Activated CD8-positive, alpha-beta T cell treated with anti-CD3 and anti-CD28 coated beads for 36 hours (primary cell): ENCODE results near the gene TMEM178A. TPM values are rescaled to one million over a fixed set of nuclear protein-coding genes. Genes with fewer than 3 reads are reported as not detected.

Source experiments
- ATAC-seq: fragments of 200-7000 bp; cut with Tn5 transposase; one replicate; pipeline ENCODE4 v1.10.0; 2021; ENCODE audit warnings: mild to moderate bottlenecking, moderate library complexity
- CTCF ChIA-PET: fragments of 350-600 bp; sonication (Branson Sonifier 250); formaldehyde crosslinking; loops from one replicate; lab custom pipeline; 2021; ENCODE audit warnings: antibody characterized with exemption; lab: Charles Lee
- POLR2A ChIA-PET: fragments of 350-600 bp; sonication (Branson Sonifier 250); formaldehyde crosslinking; loops from one replicate; lab custom pipeline; 2021; ENCODE audit warnings: antibody characterized with exemption; lab: Charles Lee
- DNase-seq: peaks from one replicate; pipeline ENCODE4 v3.0.0-alpha.2; 2020
- H3K27ac Mint-ChIP-seq: one replicate; pipeline ENCODE4 v1.8.0; 2021; ENCODE audit warnings: mild to moderate bottlenecking, mixed read lengths
- H3K27me3 Mint-ChIP-seq: one replicate; pipeline ENCODE4 v1.8.0; 2021; ENCODE audit warnings: mixed read lengths
- H3K36me3 Mint-ChIP-seq: one replicate; pipeline ENCODE4 v1.8.0; 2021; ENCODE audit warnings: low read depth, mixed read lengths
- H3K4me1 Mint-ChIP-seq: one replicate; pipeline ENCODE4 v1.8.0; 2021; ENCODE audit warnings: low read depth, mixed read lengths
- H3K4me3 Mint-ChIP-seq: one replicate; pipeline ENCODE4 v1.8.0; 2021; ENCODE audit warnings: mild to moderate bottlenecking, moderate library complexity, mixed read lengths
- H3K9me3 Mint-ChIP-seq: one replicate; pipeline ENCODE4 v1.8.0; 2021; ENCODE audit warnings: mixed read lengths
- CTCF ChIP-seq: fragments of 200-600 bp; IDR thresholded peaks from one replicate; pipeline ENCODE4 v1.8.0; 2022; ENCODE audit warnings: antibody characterized with exemption, mild to moderate bottlenecking
- intact Hi-C: fragments of 100-400 bp; cut with micrococcal nuclease; formaldehyde crosslinking; loops from one replicate; pipeline ENCODE4 v1.10.0; 2022
- total RNA-seq, 2 experiments: library from RNA; stranded (reverse); gene quantifications; one replicate each; pipeline ENCODE4 v1.2.3, GENCODE V29; 2021

The TMEM178A gene
- total RNA-seq, 2 experiments from 2014 or later = 0.23 to 0.31 TPM

DNA sequence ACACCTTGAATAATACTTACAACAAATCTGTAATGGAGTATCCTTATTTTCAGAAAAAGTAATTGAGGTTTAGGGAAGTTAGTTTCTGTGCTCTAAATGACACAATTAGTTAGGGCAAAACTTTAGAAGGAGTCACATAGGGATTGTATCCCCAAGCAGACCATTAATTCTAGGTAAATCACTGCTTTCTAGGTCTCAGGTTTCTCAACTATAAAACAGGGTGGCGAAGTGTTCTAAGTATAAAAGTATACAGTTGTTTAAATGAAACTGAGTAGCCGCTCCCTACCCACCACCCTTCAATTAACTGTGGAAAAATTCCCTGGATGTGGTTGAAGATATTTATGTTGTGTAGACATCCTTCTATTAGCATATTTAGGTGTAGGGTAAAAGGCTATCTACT lies 19.9 kb upstream of the TMEM178A start:
- no peaks in the 10 kb centered on the region for H3K9me3 Mint-ChIP-seq
- no peak for TF ChIP-seq CTCF
- H3K27me3 Mint-ChIP-seq = no peaks in the 10 kb centered on the region
- intact Hi-C loops = no loop called here
- ChIA-PET CTCF (no interaction called here), POLR2A (no interaction called here)
- H3K4me1 Mint-ChIP-seq = no peaks in the 10 kb centered on the region
- ATAC-seq (no peak), DNase-seq (no peak)
- no peaks in the 10 kb centered on the region for H3K36me3 Mint-ChIP-seq
- no peak overlapping the region for H3K4me3 Mint-ChIP-seq
- no peak overlapping the region for H3K27ac Mint-ChIP-seq

DNA sequence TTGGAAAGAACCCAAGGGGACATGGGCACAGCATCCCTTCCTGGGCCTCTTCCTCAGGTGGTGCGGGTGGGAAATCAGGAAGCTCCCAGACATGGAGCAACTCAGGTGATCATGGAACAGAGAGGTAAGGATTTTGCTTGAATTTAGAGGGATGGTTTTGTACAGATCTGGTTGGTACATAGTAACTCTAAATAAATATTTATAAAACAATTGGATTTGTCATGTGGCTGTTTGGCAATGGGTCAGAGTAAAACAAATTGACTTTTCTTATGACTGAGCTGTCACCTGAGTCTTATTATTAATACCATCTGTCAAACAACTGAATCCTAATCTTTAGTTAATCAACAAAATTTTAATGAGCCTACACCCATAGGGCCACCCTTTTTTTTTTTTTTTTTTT lies 19.4 kb upstream of the TMEM178A start:
- CTCF ChIA-PET = no interaction called here
- Mint-ChIP-seq H3K4me1 (no peaks in the 10 kb centered on the region), H3K27me3 (no peaks in the 10 kb centered on the region), H3K27ac (no peak overlapping the region), H3K9me3 (no peaks in the 10 kb centered on the region), H3K36me3 (no peaks in the 10 kb centered on the region), H3K4me3 (no peak overlapping the region)
- POLR2A ChIA-PET = no interaction called here
- TF ChIP-seq CTCF = no peak
- intact Hi-C loops = no loop called here
- no peak for DNase-seq
- no peak for ATAC-seq

GRCh38 chr2:39647104-39647765 lies 18.5 kb upstream of the TMEM178A start:
- H3K27ac Mint-ChIP-seq = no peak overlapping the region
- POLR2A ChIA-PET = no interaction called here
- no peaks in the 10 kb centered on the region for H3K36me3 Mint-ChIP-seq

GRCh38 chr2:39648580-39648979 lies 17.1 kb upstream of the TMEM178A start:
- Mint-ChIP-seq H3K27me3 (no peaks in the 10 kb centered on the region), H3K27ac (no peak overlapping the region), H3K4me1 (no peaks in the 10 kb centered on the region)

More at GRCh38 chr2:39647104-39647765, 18.5 kb upstream of the TMEM178A start:
- Mint-ChIP-seq H3K9me3 (no peaks in the 10 kb centered on the region), H3K4me3 (no peak overlapping the region), H3K27me3 (no peaks in the 10 kb centered on the region), H3K4me1 (no peaks in the 10 kb centered on the region)
- no peak for TF ChIP-seq CTCF
- intact Hi-C loops = no loop called here
- ATAC-seq = no peak
- no peak for DNase-seq
- CTCF ChIA-PET = no interaction called here

GRCh38 chr2:39649511-39649910 lies 16.2 kb upstream of the TMEM178A start:
- ATAC-seq (no peak), DNase-seq (no peak)
- H3K27ac Mint-ChIP-seq = no peak overlapping the region
- CTCF ChIA-PET = no interaction called here
- H3K9me3 Mint-ChIP-seq = no peaks in the 10 kb centered on the region
- H3K36me3 Mint-ChIP-seq = no peaks in the 10 kb centered on the region
- POLR2A ChIA-PET = no interaction called here
- no peaks in the 10 kb centered on the region for H3K4me1 Mint-ChIP-seq
- H3K27me3 Mint-ChIP-seq = peaks cover 2% of the 10 kb centered on the region
- no peak overlapping the region for H3K4me3 Mint-ChIP-seq
- no peak for TF ChIP-seq CTCF
- intact Hi-C loops = no loop called here

More at GRCh38 chr2:39648580-39648979, 17.1 kb upstream of the TMEM178A start:
- Mint-ChIP-seq H3K36me3 (no peaks in the 10 kb centered on the region), H3K9me3 (no peaks in the 10 kb centered on the region), H3K4me3 (no peak overlapping the region)
- no peak for TF ChIP-seq CTCF
- CTCF ChIA-PET = no interaction called here
- intact Hi-C loops = no loop called here
- DNase-seq (no peak), ATAC-seq (no peak)
- POLR2A ChIA-PET = no interaction called here
